C4-2B (cell line): ENCODE measurements around the gene ERICH2.
A peak's percentile ranks its signal among the peaks of the same experiment; 100 is the strongest.

Source experiments
- H3K27ac ChIP-seq: fragments of 450-650 bp; 2 replicates; pipeline ENCODE4 v1.5.1; 2017
- CTCF ChIP-seq: fragments of 450-650 bp; conservative IDR thresholded peaks from 2 replicates; pipeline ENCODE4 v1.5.1; 2017; ENCODE audit warnings: mild to moderate bottlenecking
- ZFX ChIP-seq: fragments of 450-650 bp; IDR thresholded peaks from 2 replicates; pipeline ENCODE4 v1.6.1; 2017

ERICH2 gene

GRCh38 chr2:170813611-170814532 lies 43.7 kb downstream of the ERICH2 start:
- TF ChIP-seq ZFX: no peak
- no peak for TF ChIP-seq CTCF
- no peak overlapping the region for H3K27ac ChIP-seq

GRCh38 chr2:170814533-170815230 lies 44.5 kb downstream of the ERICH2 start:
- TF ChIP-seq ZFX: no peak
- no peak for TF ChIP-seq CTCF
- H3K27ac ChIP-seq: no peak overlapping the region

- TF ChIP-seq CTCF (no peak), ZFX (no peak)
Observed at GRCh38 chr2:170815311-170815710, 45.1 kb downstream of the ERICH2 start.

GRCh38 chr2:170815746-170816503 lies 45.7 kb downstream of the ERICH2 start:
- no peak overlapping the region for H3K27ac ChIP-seq
- TF ChIP-seq ZFX (no peak), CTCF (peak; percentile 90)

More at GRCh38 chr2:170815311-170815710, 45.1 kb downstream of the ERICH2 start:
- H3K27ac ChIP-seq: no peak overlapping the region

- TF ChIP-seq ZFX (no peak), CTCF (no peak)
- H3K27ac ChIP-seq: peak within 1 kb of the TSS; percentile 19
Observed at GRCh38 chr2:170816504-170817092, 46.4 kb downstream of the ERICH2 start, which contains the start of gene GAD1. Gene GAD1 (plus strand): TSS chr2:170816887. CDS start chr2:170818592, 1,705 bp downstream.

GRCh38 chr2:170817093-170818035 lies 47.2 kb downstream of the ERICH2 start:
- H3K27ac ChIP-seq: peak overlapping the region; percentile 19
- TF ChIP-seq CTCF (no peak), ZFX (no peak)
